ENCODE measurements around the gene SLC34A2.
"Not testable (repeated sequence)": the region's sequence is repeated elsewhere in the genome, so short reads cannot be mapped to it uniquely, and the experiment has no call there.

Gene SLC34A2

GRCh38 chr4:25661441-25661840 lies 5.8 kb downstream of the SLC34A2 start:
- DNase-seq: not testable (repeated sequence)

- no peak for DNase-seq
These were observed 6.7 kb downstream of the SLC34A2 start for GRCh38 chr4:25662306-25662705.

- DNase-seq: no peak
These were observed 8.1 kb downstream of the SLC34A2 start for GRCh38 chr4:25663781-25664180.

- DNase-seq: no peak
These were observed 10.5 kb downstream of the SLC34A2 start for GRCh38 chr4:25666031-25666630.

- no peak for DNase-seq
These were observed 12.4 kb downstream of the SLC34A2 start for GRCh38 chr4:25667931-25668557.

GRCh38 chr4:25670991-25671390 lies 15.3 kb downstream of the SLC34A2 start:
- DNase-seq: no peak

- no peak for DNase-seq
These were observed 17.1 kb downstream of the SLC34A2 start for GRCh38 chr4:25672756-25673155.

GRCh38 chr4:25674386-25674785 lies 18.7 kb downstream of the SLC34A2 start:
- DNase-seq: no peak

GRCh38 chr4:25676221-25676620 lies 20.6 kb downstream of the SLC34A2 start:
- DNase-seq: no peak

- DNase-seq: no peak
These were observed 21.5 kb downstream of the SLC34A2 start for GRCh38 chr4:25677157-25677556.

- DNase-seq: no peak
These were observed 22.3 kb downstream of the SLC34A2 start for GRCh38 chr4:25677943-25678342.

- no peak for DNase-seq
These were observed 32.1 kb downstream of the SLC34A2 start for GRCh38 chr4:25687773-25688172.

- no peak for DNase-seq
These were observed 38.8 kb downstream of the SLC34A2 start for GRCh38 chr4:25694466-25694865.

- no peak for DNase-seq
These were observed 40.8 kb downstream of the SLC34A2 start for GRCh38 chr4:25696409-25696808.

- no peak for DNase-seq
These were observed 41.9 kb downstream of the SLC34A2 start for GRCh38 chr4:25697516-25697915.

- DNase-seq: no peak
These were observed 45.0 kb downstream of the SLC34A2 start for GRCh38 chr4:25700661-25701060.

GRCh38 chr4:25702848-25703247 lies 47.2 kb downstream of the SLC34A2 start:
- no peak for DNase-seq

- no peak for DNase-seq
These were observed 48.2 kb downstream of the SLC34A2 start for GRCh38 chr4:25703731-25704388.

GRCh38 chr4:25704516-25704915 lies 48.9 kb downstream of the SLC34A2 start:
- no peak for DNase-seq

- no peak for DNase-seq
These were observed 55.0 kb downstream of the SLC34A2 start for GRCh38 chr4:25710637-25711036.

- DNase-seq: no peak
These were observed 57.0 kb downstream of the SLC34A2 start for GRCh38 chr4:25712611-25713010.

GRCh38 chr4:25713812-25714211 lies 58.2 kb downstream of the SLC34A2 start:
- no peak for DNase-seq

GRCh38 chr4:25722964-25723363 lies 67.3 kb downstream of the SLC34A2 start:
- DNase-seq: no peak

GRCh38 chr4:25723409-25723808 lies 67.8 kb downstream of the SLC34A2 start:
- DNase-seq: no peak
